Stimulated activated naive CD8-positive, alpha-beta T cell treated with anti-CD3 and anti-CD28 coated beads, Interleukin-15, Interleukin-2, amounts not matched to agents 100 ng/mL and 50 ng/mL, for 24 hours (primary cell): ENCODE measurements around the gene UNC79.

Source experiments
- H3K27ac Mint-ChIP-seq: one replicate; pipeline ENCODE4 v1.8.0; 2021; ENCODE audit warnings: mild to moderate bottlenecking, mixed read lengths
- H3K27me3 Mint-ChIP-seq: one replicate; pipeline ENCODE4 v1.8.0; 2021; ENCODE audit warnings: mixed read lengths
- H3K36me3 Mint-ChIP-seq: one replicate; pipeline ENCODE4 v1.8.0; 2021; ENCODE audit warnings: low read depth, mixed read lengths
- H3K4me1 Mint-ChIP-seq: one replicate; pipeline ENCODE4 v1.8.0; 2021; ENCODE audit warnings: low read depth, mixed read lengths
- H3K4me3 Mint-ChIP-seq: one replicate; pipeline ENCODE4 v1.8.0; 2021; ENCODE audit warnings: mild to moderate bottlenecking, mixed read lengths
- H3K9me3 Mint-ChIP-seq: one replicate; pipeline ENCODE4 v1.8.0; 2021; ENCODE audit warnings: mixed read lengths

Gene UNC79

DNA sequence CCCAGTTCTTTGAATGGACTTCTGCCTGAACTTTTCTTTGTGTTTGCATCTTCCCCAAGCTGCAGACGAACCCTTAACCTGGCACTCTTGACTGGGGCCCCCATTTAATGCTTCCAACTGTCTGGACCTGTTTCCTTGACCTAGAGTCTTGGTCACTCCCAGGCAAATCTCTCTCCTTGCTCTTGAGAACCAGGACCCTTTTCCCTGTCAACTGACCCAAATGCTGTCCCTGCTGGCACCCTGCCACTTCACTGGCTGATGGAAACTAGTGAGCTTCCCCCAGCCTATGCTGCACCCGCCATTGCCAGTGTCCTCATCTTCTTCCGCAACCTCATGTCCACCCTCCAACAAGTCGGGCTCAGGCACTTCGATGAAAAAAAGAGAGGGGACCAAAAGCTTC, 278.1 kb downstream of the UNC79 start:
- H3K4me1 Mint-ChIP-seq, result no peaks in the 10 kb centered on the region
- H3K36me3 Mint-ChIP-seq, result no peaks in the 10 kb centered on the region
- H3K27ac Mint-ChIP-seq, result no peak overlapping the region
- peaks cover 3% of the 10 kb centered on the region for H3K27me3 Mint-ChIP-seq
- H3K9me3 Mint-ChIP-seq, result no peaks in the 10 kb centered on the region
- H3K4me3 Mint-ChIP-seq, result no peak overlapping the region

DNA sequence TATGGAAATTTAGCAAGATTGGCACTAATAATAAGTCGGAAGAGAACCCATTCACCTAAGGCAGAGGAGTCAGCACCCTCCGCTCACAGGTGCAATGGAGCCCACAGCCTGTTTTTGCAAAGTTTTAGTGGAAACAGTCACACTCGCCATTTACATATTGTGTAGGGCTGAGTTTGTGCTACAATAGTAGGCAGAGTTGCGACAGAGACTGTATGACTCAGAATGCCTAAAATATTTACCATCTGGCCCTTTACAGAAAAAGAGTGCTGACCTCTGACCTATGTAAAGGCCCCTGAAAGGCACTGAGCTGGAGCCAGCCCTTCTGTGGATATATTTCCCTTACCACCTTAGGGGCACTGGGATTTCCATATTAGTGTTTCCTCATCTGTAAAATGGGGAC, 278.5 kb downstream of the UNC79 start:
- H3K27ac Mint-ChIP-seq, result no peak overlapping the region
- no peaks in the 10 kb centered on the region for H3K27me3 Mint-ChIP-seq
- H3K4me3 Mint-ChIP-seq, result no peak overlapping the region
- no peaks in the 10 kb centered on the region for H3K36me3 Mint-ChIP-seq
- no peaks in the 10 kb centered on the region for H3K9me3 Mint-ChIP-seq
- H3K4me1 Mint-ChIP-seq, result no peaks in the 10 kb centered on the region

DNA sequence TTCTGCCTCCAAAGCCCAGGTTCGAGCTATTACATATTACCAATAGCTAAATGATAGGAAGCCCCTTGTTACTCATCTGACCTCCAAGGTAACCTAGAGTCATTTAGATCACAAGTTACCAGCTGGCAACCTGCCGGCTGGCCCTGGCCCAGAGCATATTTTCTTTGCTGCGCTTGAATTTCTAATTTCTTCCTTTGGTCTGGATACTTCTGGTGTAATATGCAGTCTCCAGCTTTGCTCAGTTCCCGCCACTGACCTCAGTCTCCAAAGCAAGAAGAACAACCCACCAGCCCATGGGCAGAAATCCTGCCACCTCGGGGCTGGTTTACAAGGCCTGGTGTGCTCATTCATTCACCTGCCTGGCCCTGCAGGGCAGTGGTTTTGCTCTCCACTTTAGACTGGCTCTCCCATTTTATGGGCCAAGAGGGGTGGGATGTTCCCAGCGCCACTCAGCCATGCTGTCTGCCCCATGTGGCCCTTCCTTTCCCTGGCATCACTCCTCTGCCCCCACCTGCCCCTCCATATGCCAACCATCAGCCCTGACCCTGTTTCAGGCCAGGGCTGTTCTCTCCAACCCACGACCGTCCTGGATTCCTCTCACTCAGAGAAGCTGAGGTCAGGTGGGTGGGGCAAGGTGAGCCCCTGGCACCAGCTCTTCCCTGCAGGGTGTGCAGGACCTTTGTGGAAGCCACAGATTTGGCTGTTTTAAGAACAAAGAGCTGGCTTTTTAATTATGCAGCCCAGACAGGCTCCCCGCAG, 281.5 kb downstream of the UNC79 start:
- Mint-ChIP-seq H3K36me3 (no peaks in the 10 kb centered on the region), H3K27ac (no peak overlapping the region), H3K27me3 (no peaks in the 10 kb centered on the region), H3K9me3 (no peaks in the 10 kb centered on the region), H3K4me3 (no peak overlapping the region), H3K4me1 (no peaks in the 10 kb centered on the region)

DNA sequence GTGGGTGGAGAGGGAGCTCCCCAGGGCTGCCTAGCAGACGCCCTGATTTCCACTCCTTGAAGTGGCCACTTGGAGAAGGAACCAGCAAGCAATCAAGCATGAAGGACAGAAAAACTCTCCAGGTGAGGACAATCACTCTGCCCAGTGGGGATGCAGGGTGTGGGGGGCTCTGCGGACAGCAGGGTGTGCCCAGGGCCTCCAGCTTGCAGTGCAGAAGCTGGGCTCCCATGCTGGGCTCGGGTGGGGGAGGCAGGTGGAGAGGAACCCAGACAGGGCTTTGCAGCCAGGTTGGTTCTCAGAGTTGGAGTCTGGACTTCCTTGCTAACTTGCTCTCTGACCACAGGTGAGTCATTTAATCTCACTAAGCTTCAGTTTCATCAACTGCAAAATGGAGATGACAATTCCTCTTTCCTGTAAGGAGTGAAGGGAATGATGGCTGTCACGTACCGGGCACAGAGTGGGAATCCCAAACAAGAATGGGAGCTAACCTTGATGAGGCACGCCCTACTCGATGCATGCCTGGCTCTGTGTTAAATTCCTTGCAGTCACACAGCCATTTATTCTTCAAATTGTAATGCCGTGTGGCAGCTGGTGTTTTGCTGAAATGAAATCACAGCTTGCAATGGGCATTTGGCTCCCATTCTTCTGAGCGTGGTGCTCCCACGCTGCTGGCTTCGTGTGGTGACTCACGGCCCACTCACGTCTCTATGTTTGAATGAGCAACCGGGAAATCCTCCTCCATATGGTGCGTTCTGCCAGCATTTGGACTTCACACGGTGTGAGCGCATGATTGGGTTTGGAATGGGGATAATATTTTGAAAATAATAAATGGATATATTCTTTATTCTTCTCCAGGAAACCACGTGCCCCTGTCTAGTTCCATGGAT, 282.3 kb downstream of the UNC79 start:
- Mint-ChIP-seq H3K4me3 (no peak overlapping the region), H3K9me3 (no peaks in the 10 kb centered on the region), H3K36me3 (no peaks in the 10 kb centered on the region)

DNA sequence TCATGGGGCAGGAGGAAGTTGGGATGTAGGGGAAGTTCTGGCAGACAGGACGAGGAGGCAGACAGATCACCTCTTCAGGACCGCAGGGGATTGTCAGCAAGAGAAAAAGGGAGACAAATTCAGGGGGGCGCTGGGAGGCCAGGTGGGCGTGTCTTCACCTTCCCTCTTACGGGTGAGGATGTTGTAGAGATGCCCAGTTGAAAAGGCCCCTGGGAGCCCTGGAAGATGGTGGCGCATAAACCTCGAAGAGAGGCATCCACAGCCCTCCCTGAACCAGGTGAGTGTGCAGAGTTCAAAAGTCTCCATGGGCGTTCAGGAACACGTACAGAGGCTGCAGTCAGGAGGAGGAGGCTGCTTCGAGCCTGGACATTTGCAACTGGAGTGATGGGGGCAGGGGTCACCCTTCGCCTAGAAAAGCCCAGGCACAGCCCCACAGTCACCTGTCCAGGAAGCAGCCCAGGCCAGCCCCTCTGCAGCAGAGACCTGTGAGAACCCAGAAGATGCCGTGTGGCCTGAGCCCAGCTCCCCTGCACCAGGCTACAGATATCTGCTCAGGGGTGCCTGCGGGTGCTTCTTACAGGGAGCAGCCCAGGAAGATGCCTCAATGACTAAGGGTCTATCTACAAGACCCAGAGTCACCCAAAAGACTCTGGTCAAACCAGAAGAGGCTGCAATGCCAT, 283.1 kb downstream of the UNC79 start:
- H3K27me3 Mint-ChIP-seq, result no peaks in the 10 kb centered on the region
- H3K4me1 Mint-ChIP-seq, result no peaks in the 10 kb centered on the region
- H3K36me3 Mint-ChIP-seq, result no peaks in the 10 kb centered on the region
- H3K4me3 Mint-ChIP-seq, result no peak overlapping the region
- H3K9me3 Mint-ChIP-seq, result no peaks in the 10 kb centered on the region
- no peak overlapping the region for H3K27ac Mint-ChIP-seq

More for the DNA sequence above, 282.3 kb downstream of the UNC79 start:
- no peaks in the 10 kb centered on the region for H3K4me1 Mint-ChIP-seq
- no peaks in the 10 kb centered on the region for H3K27me3 Mint-ChIP-seq
- no peak overlapping the region for H3K27ac Mint-ChIP-seq

DNA sequence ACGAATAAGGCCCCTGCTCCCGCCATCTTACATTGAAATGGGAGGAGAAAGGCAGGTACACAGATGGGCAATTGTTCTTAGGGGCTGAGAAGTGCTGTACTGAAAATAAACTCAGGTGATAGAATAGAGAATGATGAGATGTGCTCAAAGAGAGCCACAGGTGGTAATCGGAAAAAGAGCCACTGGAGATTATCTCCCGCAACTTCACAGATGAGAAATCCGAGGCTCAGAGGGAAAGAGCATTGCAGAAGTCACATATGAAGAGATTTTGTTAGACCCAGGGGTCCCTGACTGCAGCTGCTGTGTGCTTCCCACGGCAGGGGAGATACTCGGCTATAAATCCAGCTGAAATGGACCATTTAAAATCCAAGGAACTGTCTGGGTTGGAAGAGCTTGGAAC, 283.9 kb downstream of the UNC79 start:
- H3K36me3 Mint-ChIP-seq, result no peaks in the 10 kb centered on the region
- no peak overlapping the region for H3K4me3 Mint-ChIP-seq
- no peaks in the 10 kb centered on the region for H3K4me1 Mint-ChIP-seq
- no peaks in the 10 kb centered on the region for H3K9me3 Mint-ChIP-seq
- H3K27me3 Mint-ChIP-seq, result no peaks in the 10 kb centered on the region
- no peak overlapping the region for H3K27ac Mint-ChIP-seq

DNA sequence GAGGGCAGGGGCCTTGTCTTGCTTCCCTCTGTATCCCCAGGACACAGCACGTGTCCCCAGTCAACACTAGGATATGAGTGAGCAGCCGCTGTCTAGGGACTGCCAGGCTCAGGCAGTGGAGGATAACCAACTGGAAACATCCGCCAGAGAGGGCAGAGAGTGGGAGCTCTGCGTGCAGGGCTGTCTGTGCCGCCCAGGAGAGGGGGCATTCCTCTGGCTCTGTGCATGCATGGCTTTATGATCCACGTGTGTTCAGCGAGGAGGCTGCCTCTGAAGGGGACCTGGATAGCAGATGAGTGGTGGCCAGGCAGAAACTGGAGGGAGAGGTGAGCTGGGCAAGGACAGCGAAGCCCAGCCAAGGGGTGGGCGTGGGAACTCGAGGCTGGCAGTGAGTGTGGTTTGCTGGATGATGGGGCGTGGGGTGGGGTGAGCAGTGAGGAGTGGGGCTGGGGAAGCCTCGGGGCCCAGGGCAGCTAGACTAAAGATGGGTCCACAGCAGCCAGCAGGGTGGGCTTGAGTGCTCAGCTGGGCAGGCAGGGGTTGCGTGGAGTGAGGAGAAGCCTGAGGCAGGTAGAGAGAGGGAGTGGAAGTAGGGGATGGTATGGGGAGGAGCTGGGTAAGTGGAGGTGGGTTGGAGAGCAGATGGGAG, 284.7 kb downstream of the UNC79 start:
- Mint-ChIP-seq H3K27ac (no peak overlapping the region), H3K4me3 (no peak overlapping the region), H3K27me3 (no peaks in the 10 kb centered on the region), H3K36me3 (no peaks in the 10 kb centered on the region), H3K4me1 (no peaks in the 10 kb centered on the region), H3K9me3 (no peaks in the 10 kb centered on the region)

DNA sequence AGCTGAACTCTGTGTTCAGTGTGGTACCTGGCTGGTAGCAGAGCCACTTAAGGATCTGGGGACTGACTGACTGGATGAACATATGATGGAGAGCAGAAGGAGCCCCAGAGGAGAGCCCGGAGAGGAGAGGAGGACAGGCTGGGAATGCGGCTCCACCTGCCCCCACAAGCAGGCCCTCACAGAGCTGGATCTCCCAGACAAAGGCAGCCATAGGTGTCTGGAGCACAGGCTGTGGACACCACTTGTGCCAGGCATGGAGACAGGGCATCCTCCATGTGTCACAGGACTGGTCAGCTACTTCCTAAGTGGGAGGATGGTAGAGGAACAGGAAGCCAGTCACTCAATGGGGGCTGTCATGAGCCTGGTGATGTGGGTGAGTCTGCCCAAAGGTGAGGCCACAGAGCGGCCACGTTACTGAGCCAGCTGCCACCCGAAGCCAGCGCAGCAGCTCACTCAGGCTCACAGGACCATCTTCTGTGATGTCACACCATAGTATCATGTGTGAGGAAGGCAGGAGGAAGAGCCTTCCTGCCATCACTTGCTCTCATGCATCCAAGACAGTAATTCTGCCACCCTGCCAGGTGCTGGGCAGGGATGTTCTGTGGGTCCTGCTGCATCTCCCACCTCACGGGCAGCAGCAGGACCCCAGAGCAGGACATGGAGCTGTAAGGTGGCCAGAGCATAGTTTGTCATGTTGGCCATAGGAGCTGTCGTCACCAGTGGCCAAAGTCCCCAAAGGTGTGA, 285.4 kb downstream of the UNC79 start:
- no peaks in the 10 kb centered on the region for H3K36me3 Mint-ChIP-seq
- no peak overlapping the region for H3K27ac Mint-ChIP-seq
- H3K4me1 Mint-ChIP-seq, result no peaks in the 10 kb centered on the region
- no peaks in the 10 kb centered on the region for H3K27me3 Mint-ChIP-seq
- no peaks in the 10 kb centered on the region for H3K9me3 Mint-ChIP-seq
- no peak overlapping the region for H3K4me3 Mint-ChIP-seq

DNA sequence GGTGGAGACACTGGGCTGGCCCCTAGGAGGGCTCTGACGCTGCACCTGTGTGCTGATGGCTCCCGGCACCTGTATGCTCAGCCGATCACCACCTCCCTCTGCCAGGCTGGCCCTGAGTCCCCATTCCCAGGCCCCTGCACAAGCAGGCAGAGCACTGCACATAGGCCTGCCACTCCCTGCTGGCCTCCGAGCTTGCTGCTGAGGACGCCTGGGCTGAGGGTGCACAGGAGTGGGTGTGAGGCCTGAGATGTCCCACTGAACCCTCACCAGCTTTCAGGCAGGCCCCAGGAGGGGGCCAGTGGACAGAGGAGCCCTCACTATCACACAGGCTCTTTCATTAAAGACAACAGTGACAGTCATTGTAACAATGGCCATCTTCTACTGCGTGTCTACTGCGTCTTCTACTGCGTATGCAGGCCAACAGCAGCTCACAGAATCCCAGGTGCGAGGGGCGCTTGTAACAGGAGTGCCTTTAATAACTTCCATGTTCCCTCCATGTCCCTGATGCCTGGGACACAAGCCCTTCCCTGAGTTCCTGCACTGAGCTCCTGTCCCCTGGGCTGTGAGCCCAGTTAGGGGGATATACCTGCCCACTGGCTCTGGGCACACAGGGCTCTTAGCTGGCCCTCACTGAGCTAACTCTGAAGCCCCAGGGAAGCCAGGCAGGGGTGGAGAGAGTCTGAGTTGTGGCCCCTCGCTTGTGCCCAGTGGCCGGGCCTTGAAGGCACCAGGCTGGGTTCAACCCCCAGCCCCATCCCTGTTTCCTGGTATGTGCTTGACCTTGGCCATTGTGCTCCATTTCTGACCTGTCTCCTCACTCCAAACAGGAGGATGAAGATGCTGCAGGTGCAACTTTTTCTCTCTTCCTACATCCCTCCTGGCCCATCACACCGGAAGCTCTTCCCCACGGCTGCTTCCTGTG, 286.3 kb downstream of the UNC79 start:
- Mint-ChIP-seq H3K4me3 (no peak overlapping the region), H3K27me3 (no peaks in the 10 kb centered on the region), H3K27ac (no peak overlapping the region), H3K36me3 (no peaks in the 10 kb centered on the region), H3K9me3 (no peaks in the 10 kb centered on the region), H3K4me1 (no peaks in the 10 kb centered on the region)

DNA sequence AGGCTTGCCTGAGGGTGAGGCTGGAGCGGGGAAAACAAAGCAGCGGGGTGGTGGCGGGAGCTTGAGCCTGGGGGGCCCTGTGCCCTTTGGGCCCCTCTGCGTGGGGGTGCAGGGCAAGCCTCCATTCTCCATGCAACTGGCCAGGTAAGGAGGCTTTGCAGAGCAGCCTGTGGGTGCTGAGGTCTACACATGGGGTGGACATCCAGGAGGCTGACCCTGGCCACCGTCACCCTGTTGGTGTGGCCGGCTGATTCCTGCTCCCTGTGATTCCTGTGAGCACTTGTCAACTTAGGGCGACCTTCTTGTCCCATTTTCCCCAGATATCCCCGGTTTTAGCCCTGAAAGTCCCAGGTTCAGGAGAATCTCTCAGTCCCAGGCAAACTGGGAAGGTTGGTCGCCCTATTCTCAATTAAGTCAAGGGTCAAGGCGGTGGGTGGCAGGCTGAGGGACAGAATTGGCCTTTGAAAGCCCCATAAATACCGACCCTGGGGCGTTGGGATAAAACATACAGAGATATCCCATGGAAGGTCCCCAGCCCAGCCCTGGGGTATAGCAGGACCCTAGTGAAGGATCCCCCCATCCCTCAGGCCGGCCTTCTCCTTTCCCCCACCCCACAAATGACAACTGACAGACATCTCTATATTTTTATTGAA, 287.1 kb downstream of the UNC79 start:
- H3K9me3 Mint-ChIP-seq, result no peaks in the 10 kb centered on the region
- H3K4me3 Mint-ChIP-seq, result no peak overlapping the region
- no peaks in the 10 kb centered on the region for H3K4me1 Mint-ChIP-seq
- no peaks in the 10 kb centered on the region for H3K27me3 Mint-ChIP-seq
- H3K36me3 Mint-ChIP-seq, result no peaks in the 10 kb centered on the region
- H3K27ac Mint-ChIP-seq, result no peak overlapping the region

DNA sequence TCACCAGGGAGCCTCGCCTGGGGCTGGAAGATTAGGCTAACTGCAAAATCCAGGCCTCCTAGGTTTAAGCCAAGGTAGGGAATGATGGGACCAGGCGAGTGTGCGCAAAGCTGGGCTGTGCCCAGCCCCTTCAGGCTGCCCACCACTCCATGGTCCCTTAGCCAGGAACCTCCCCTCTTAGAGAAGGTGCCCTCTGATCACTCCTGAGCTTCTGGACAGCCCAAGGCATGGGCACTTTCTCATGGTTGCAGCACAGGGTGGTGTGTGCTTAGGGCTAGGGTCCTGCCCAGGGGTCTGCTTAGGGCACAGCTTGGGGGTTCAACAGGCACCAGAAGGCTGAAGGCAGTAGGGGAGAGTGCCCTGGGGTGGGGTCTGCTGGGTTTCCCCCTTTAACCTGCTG, 288.5 kb downstream of the UNC79 start:
- H3K27ac Mint-ChIP-seq, result no peak overlapping the region
- no peaks in the 10 kb centered on the region for H3K27me3 Mint-ChIP-seq
- no peaks in the 10 kb centered on the region for H3K4me1 Mint-ChIP-seq
- no peak overlapping the region for H3K4me3 Mint-ChIP-seq
- no peaks in the 10 kb centered on the region for H3K9me3 Mint-ChIP-seq
- H3K36me3 Mint-ChIP-seq, result no peaks in the 10 kb centered on the region

DNA sequence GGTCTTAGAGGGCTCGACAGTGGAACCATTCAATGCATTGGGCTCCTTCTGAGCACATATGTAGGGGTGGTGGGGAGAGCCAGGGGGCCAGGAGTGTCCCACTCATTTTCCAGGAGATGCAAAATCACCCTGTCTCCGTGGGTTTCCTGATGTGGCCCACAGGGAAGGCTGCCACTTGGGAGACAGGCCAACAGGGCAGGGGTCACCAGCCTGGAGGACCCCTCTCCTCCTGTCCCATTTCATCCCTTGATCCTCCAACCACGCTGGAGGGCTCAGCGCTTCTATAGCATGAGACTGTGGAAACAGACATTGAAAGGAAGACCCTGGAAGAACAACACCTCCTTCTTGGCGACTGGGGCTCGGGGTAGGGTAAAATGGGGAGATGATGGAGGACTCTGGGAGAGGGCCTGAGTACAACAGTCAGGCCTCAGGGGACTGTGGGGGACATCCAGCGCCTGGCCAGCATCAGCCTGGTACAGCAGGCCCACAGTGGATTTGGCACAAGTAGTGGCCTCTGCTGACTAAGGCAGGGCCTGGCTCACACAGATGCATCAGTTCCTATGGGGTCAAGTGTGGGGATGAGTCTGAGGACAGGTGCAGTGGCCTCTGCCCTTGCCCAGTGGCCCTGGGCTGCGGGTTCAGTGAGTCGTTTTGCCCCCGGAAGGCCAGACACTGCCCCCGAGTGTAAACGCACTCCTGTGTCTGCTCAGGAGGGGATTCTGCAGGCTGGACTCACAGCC, 289.5 kb downstream of the UNC79 start:
- Mint-ChIP-seq H3K4me3 (no peak overlapping the region), H3K9me3 (no peaks in the 10 kb centered on the region), H3K4me1 (no peaks in the 10 kb centered on the region)

More for the DNA sequence above, 289.5 kb downstream of the UNC79 start:
- H3K36me3 Mint-ChIP-seq, result no peaks in the 10 kb centered on the region
- H3K27ac Mint-ChIP-seq, result no peak overlapping the region
- no peaks in the 10 kb centered on the region for H3K27me3 Mint-ChIP-seq
